NCI-H82 treated with DMSO at 0.1 percent for 48 hours (cell line): ENCODE data around the gene UGT1A9.
"Not testable (repeated sequence)": the region's sequence is repeated elsewhere in the genome, so short reads cannot be mapped to it uniquely, and the experiment has no call there.

Experiments used
- DNase-seq: peaks from one replicate; lab custom pipeline; 2025; ENCODE audit not compliant: unreplicated experiment; lab: John Stamatoyannopoulos, UW

Gene UGT1A9

GRCh38 chr2:233711312-233712008, 39.8 kb downstream of the UGT1A9 start:
- peak; percentile 64 for DNase-seq

- DNase-seq = no peak
Observed at GRCh38 chr2:233712611-233713261, 41.0 kb downstream of the UGT1A9 start, which contains the start of gene UGT1A5. Gene UGT1A5, plus strand, starts transcription at chr2:233712907. Its CDS starts 85 bp downstream, at chr2:233712992.

- no peak for DNase-seq
Observed at GRCh38 chr2:233713262-233713615, 41.5 kb downstream of the UGT1A9 start.

- no peak for DNase-seq
Observed at GRCh38 chr2:233714121-233714520, 42.4 kb downstream of the UGT1A9 start.

- DNase-seq = no peak
Observed at GRCh38 chr2:233718552-233718951, 46.9 kb downstream of the UGT1A9 start, which contains the start of gene UGT1A4. Gene UGT1A4, plus strand, starts transcription at chr2:233718736. Its CDS starts 85 bp downstream, at chr2:233718821.

- DNase-seq = no peak
Observed at GRCh38 chr2:233728723-233729301, 57.1 kb downstream of the UGT1A9 start, which contains the start of gene UGT1A3. Gene UGT1A3, plus strand, starts transcription at chr2:233729042. Its CDS starts 85 bp downstream, at chr2:233729127.

- DNase-seq = not testable (repeated sequence)
Observed at GRCh38 chr2:233736868-233737653, 65.4 kb downstream of the UGT1A9 start.

GRCh38 chr2:233740870-233741269, 69.2 kb downstream of the UGT1A9 start:
- DNase-seq = no peak

- no peak for DNase-seq
Observed at GRCh38 chr2:233743464-233744259, 72.0 kb downstream of the UGT1A9 start.

GRCh38 chr2:233745073-233745755, 73.5 kb downstream of the UGT1A9 start:
- no peak for DNase-seq

- not testable (repeated sequence) for DNase-seq
Observed at GRCh38 chr2:233745838-233746237, 74.1 kb downstream of the UGT1A9 start.

- no peak for DNase-seq
Observed at GRCh38 chr2:233746475-233747282, 75.0 kb downstream of the UGT1A9 start.

GRCh38 chr2:233747283-233747544, 75.5 kb downstream of the UGT1A9 start:
- no peak for DNase-seq

GRCh38 chr2:233750689-233751088, 79.0 kb downstream of the UGT1A9 start:
- DNase-seq = not testable (repeated sequence)

GRCh38 chr2:233751212-233752009, 79.7 kb downstream of the UGT1A9 start:
- not testable (repeated sequence) for DNase-seq

GRCh38 chr2:233754872-233755611, 83.3 kb downstream of the UGT1A9 start:
- DNase-seq = no peak

GRCh38 chr2:233756429-233757081, 84.9 kb downstream of the UGT1A9 start:
- DNase-seq = no peak
